Endodermal cell (in vitro differentiated cells): ENCODE measurements around the gene SPINK1. TPM values are rescaled to one million over a fixed set of nuclear protein-coding genes. Genes with fewer than 3 reads are reported as not detected.

Experiments
- DNase-seq: peaks from one replicate; pipeline ENCODE4 v3.0.0-alpha.2; 2017
- H3K27ac ChIP-seq: 2 replicates; pipeline ENCODE4 v1.5.1; 2013; ENCODE audit warnings: mild to moderate bottlenecking, low read depth, low read length, moderate library complexity
- H3K27me3 ChIP-seq: 2 replicates; pipeline ENCODE4 v1.6.1; 2013; ENCODE audit warnings: mild to moderate bottlenecking, low read length, moderate library complexity; ENCODE audit not compliant: insufficient read depth, control insufficient read depth, poor library complexity, severe bottlenecking
- H3K36me3 ChIP-seq: 2 replicates; pipeline ENCODE4 v1.7.0; 2013; ENCODE audit warnings: mild to moderate bottlenecking, low read length, moderate library complexity; ENCODE audit not compliant: control insufficient read depth, insufficient read depth
- H3K4me1 ChIP-seq: one replicate; pipeline ENCODE4 v1.7.0; 2013; ENCODE audit warnings: low read length; ENCODE audit not compliant: control insufficient read depth, insufficient read depth
- H3K4me3 ChIP-seq: 2 replicates; pipeline ENCODE4 v1.5.1; 2013; ENCODE audit warnings: mild to moderate bottlenecking, low read length, moderate library complexity
- H3K9ac ChIP-seq: 2 replicates; pipeline ENCODE4 v1.6.1; 2013; ENCODE audit warnings: mild to moderate bottlenecking, low read length, moderate library complexity; ENCODE audit not compliant: poor library complexity, severe bottlenecking; ENCODE audit errors: extremely low read depth
- H3K9me3 ChIP-seq: 2 replicates; pipeline ENCODE4 v1.6.1; 2013; ENCODE audit warnings: mild to moderate bottlenecking, low read length, moderate library complexity; ENCODE audit not compliant: control insufficient read depth
- H3K27ac Mint-ChIP-seq: 2 replicates; pipeline ENCODE4 v1.8.0; 2020; ENCODE audit warnings: mixed read lengths
- H3K27me3 Mint-ChIP-seq: 2 replicates; pipeline ENCODE4 v1.8.0; 2021; ENCODE audit warnings: mild to moderate bottlenecking, mixed read lengths; ENCODE audit not compliant: insufficient read depth
- H3K36me3 Mint-ChIP-seq: 2 replicates; pipeline ENCODE4 v1.8.0; 2020; ENCODE audit warnings: low read depth, mixed read lengths
- H3K4me1 Mint-ChIP-seq: 2 replicates; pipeline ENCODE4 v1.8.0; 2020; ENCODE audit warnings: mixed read lengths
- H3K4me3 Mint-ChIP-seq: 2 replicates; pipeline ENCODE4 v1.8.0; 2020; ENCODE audit warnings: mild to moderate bottlenecking, moderate library complexity, mixed read lengths
- H3K9me3 Mint-ChIP-seq: 2 replicates; pipeline ENCODE4 v1.8.0; 2020; ENCODE audit warnings: mild to moderate bottlenecking, mixed read lengths
- CTCF ChIP-seq: fragments of 200-600 bp; sonication (generic); conservative IDR thresholded peaks from 2 replicates; pipeline ENCODE4 v1.5.0; 2021; ENCODE audit warnings: antibody characterized with exemption, mild to moderate bottlenecking
- WGBS, 2 experiments: methylation state at CpG; one replicate each; pipeline versions ENCODE4 v1.1.5 to v1.1.7; 2013; ENCODE audit warnings: missing lambda C conversion rate in 2 of 2, mixed read lengths in 1 of 2; ENCODE audit not compliant: insufficient coverage in 1 of 2, insufficient read length in 1 of 2; 5-methylcytosine and 5-hydroxymethylcytosine counted together
- total RNA-seq, 2 donors: library from RNA; stranded (reverse); fragmentation: NEBNext Ultra II Directional in 1 of 2; extraction: Animal tissue kit (Norgen Biotek cat#: 25700) in 1 of 2; gene quantifications; 2 replicates in 1 of 2; 3 replicates in 1 of 2; pipeline ENCODE4 v1.2.1, GENCODE V29; 2021

The SPINK1 gene
- total RNA-seq, 2 donors from 2014 or later = not detected

GRCh38 chr5:147813696-147814095 lies 17.8 kb downstream of the SPINK1 start:
- no peak overlapping the region for H3K9ac ChIP-seq
- Mint-ChIP-seq H3K4me3 (no peak overlapping the region), H3K36me3 (no peaks in the 10 kb centered on the region), H3K4me1 (no peaks in the 10 kb centered on the region), H3K9me3 (peaks cover 5% of the 10 kb centered on the region), H3K27ac (no peak overlapping the region), H3K27me3 (no peaks in the 10 kb centered on the region)
- H3K4me1 ChIP-seq = peaks cover 5% of the 10 kb centered on the region
- H3K36me3 ChIP-seq = no peaks in the 10 kb centered on the region
- WGBS, 2 experiments = 88 to 100% methylated on average over 1 of the region's 1 CpG
- no peak overlapping the region for H3K4me3 ChIP-seq
- peaks cover 9% of the 10 kb centered on the region for H3K9me3 ChIP-seq
- no peak for DNase-seq
- no peaks in the 10 kb centered on the region for H3K27me3 ChIP-seq
- no peak overlapping the region for H3K27ac ChIP-seq
- no peak for TF ChIP-seq CTCF

- H3K4me3 ChIP-seq = no peak overlapping the region
- Mint-ChIP-seq H3K9me3 (no peaks in the 10 kb centered on the region), H3K27ac (no peak overlapping the region), H3K27me3 (no peaks in the 10 kb centered on the region), H3K4me1 (no peaks in the 10 kb centered on the region), H3K36me3 (no peaks in the 10 kb centered on the region), H3K4me3 (no peak overlapping the region)
- H3K9ac ChIP-seq = no peak overlapping the region
- no peaks in the 10 kb centered on the region for H3K9me3 ChIP-seq
- peak; percentile 63 for DNase-seq
- H3K36me3 ChIP-seq = no peaks in the 10 kb centered on the region
- no peak for TF ChIP-seq CTCF
- WGBS, 2 experiments = 67 to 68% methylated on average over 5 of the region's 5 CpGs
- no peaks in the 10 kb centered on the region for H3K27me3 ChIP-seq
- no peak overlapping the region for H3K27ac ChIP-seq
- H3K4me1 ChIP-seq = peaks cover 5% of the 10 kb centered on the region
Measured at GRCh38 chr5:147809830-147810666, 21.4 kb downstream of the SPINK1 start.

DNA sequence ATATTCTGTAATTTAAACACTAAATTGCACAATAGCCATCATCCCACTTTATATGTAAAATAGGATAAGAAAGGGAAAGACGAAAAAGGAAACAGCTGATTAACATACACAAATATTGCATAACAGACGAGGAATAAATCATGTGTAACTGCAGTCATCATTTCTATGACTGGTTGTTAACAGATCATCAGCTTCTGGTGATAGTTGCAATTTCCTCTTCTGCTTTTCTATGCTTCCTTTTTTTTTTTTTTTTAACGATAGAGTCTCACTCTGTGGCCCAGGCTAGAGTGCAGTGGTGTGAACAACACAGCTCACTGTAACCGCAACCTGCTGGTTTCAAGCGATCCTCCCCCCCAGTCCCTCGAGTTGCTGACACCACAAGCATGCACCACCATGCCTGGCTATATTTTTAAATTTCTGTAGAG lies 26.4 kb downstream of the SPINK1 start:
- TF ChIP-seq CTCF = no peak
- WGBS, 2 experiments = 88 to 100% methylated on average over 3 to 6 of the region's 6 CpGs
- Histone ChIP-seq H3K4me1 (no peaks in the 10 kb centered on the region), H3K9me3 (no peaks in the 10 kb centered on the region), H3K36me3 (no peaks in the 10 kb centered on the region), H3K4me3 (no peak overlapping the region), H3K9ac (no peak overlapping the region), H3K27ac (no peak overlapping the region), H3K27me3 (no peaks in the 10 kb centered on the region)
- no peaks in the 10 kb centered on the region for H3K9me3 Mint-ChIP-seq
- no peaks in the 10 kb centered on the region for H3K36me3 Mint-ChIP-seq
- H3K4me1 Mint-ChIP-seq = no peaks in the 10 kb centered on the region
- H3K4me3 Mint-ChIP-seq = no peak overlapping the region
- no peaks in the 10 kb centered on the region for H3K27me3 Mint-ChIP-seq
- H3K27ac Mint-ChIP-seq = no peak overlapping the region
- no peak for DNase-seq
